Measurements from ENCODE around the gene HBD.

DNA sequence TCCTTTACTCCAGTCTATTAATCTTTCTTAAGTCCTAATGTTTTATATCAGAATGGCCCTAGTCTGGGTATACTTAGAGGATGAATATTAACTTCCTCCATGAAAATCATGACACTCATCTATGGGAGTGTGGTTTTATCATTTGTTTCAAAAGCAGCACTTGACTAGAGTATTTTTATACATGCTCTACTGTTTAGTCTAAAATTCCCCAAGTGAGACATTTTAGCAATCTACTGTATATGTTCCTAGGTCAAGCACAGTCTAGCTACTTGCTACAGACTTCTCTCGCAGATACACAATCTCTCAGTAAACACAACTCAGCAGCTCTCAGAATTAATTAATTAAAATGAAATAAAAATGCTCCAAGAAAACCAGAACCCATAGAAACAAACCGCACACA lies 4.5 kb downstream of the HBD start:
- TF ChIP-seq, protein P1, sequence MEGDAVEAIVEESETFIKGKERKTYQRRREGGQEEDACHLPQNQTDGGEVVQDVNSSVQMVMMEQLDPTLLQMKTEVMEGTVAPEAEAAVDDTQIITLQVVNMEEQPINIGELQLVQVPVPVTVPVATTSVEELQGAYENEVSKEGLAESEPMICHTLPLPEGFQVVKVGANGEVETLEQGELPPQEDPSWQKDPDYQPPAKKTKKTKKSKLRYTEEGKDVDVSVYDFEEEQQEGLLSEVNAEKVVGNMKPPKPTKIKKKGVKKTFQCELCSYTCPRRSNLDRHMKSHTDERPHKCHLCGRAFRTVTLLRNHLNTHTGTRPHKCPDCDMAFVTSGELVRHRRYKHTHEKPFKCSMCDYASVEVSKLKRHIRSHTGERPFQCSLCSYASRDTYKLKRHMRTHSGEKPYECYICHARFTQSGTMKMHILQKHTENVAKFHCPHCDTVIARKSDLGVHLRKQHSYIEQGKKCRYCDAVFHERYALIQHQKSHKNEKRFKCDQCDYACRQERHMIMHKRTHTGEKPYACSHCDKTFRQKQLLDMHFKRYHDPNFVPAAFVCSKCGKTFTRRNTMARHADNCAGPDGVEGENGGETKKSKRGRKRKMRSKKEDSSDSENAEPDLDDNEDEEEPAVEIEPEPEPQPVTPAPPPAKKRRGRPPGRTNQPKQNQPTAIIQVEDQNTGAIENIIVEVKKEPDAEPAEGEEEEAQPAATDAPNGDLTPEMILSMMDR (IDR thresholded peaks at IDR 0.05) = no peak
- TF ChIP-seq ZFX (IDR thresholded peaks at IDR 0.05; ENCODE audit: borderline replicate concordance) = no peak

All from 22Rv1 (cell line).